Right lobe of liver (tissue), 6 donors: ENCODE results near the gene ADARB2. TPM values are rescaled to one million over a fixed set of nuclear protein-coding genes. Genes with fewer than 3 reads are reported as not detected.

Experiments
- ATAC-seq, 4 donors: fragments of 200-7000 bp; cut with Tn5 transposase; one replicate each; pipeline ENCODE4 v1.9.1; 2020; ENCODE audit warnings: mild to moderate bottlenecking in 4 of 4, moderate library complexity in 4 of 4
- DNase-seq, 3 donors: peaks; one replicate each; pipeline ENCODE4 v3.0.0-alpha.2; 2020
- H3K27ac ChIP-seq, 3 donors: fragments of 200-600 bp; one replicate each; pipeline ENCODE4 v1.8.0; 2022
- H3K27me3 ChIP-seq, 2 donors: fragments of 200-600 bp; one replicate each; pipeline ENCODE4 v1.8.0; 2022
- H3K36me3 ChIP-seq, 4 donors: fragments of 200-600 bp; sonication (generic) in 1 of 4; one replicate each; pipeline versions ENCODE4 v1.5.1 to v1.8.0; 2017 to 2022; ENCODE audit warnings: control low read depth in 1 of 4
- H3K4me1 ChIP-seq, 4 donors: fragments of 200-600 bp; sonication (generic) in 1 of 4; one replicate each; pipeline versions ENCODE4 v1.5.1 to v1.8.0; 2017 to 2022; ENCODE audit warnings: control low read depth in 1 of 4
- H3K4me3 ChIP-seq, 3 donors: fragments of 200-600 bp; one replicate each; pipeline ENCODE4 v1.8.0; 2022
- H3K9me3 ChIP-seq, 4 donors: fragments of 200-600 bp; sonication (generic) in 1 of 4; one replicate each; pipeline versions ENCODE4 v1.5.1 to v1.8.0; 2017 to 2022; ENCODE audit warnings: control low read depth in 1 of 4
- CTCF ChIP-seq, 4 donors: fragments of 200-600 bp in 3 of 4; fragments of 450-650 bp in 1 of 4; IDR thresholded peaks; one replicate each; pipeline versions ENCODE4 v1.5.1 to v1.8.0; 2016 to 2022; ENCODE audit warnings: antibody characterized with exemption in 4 of 4, mild to moderate bottlenecking in 2 of 4
- POLR2A ChIP-seq: fragments of 450-650 bp; IDR thresholded peaks from one replicate; pipeline ENCODE4 v1.6.1; 2017; ENCODE audit warnings: antibody characterized with exemption, mild to moderate bottlenecking
- WGBS: methylation state at CpG from one replicate; pipeline ENCODE4 v1.1.6; 2018; ENCODE audit warnings: low coverage, low lambda C conversion rate; ENCODE audit not compliant: insufficient coverage; ENCODE audit errors: missing lambda C conversion rate; 5-methylcytosine and 5-hydroxymethylcytosine counted together
- intact Hi-C, 2 donors: fragments of 100-400 bp; cut with DNase I; formaldehyde crosslinking; loops; one replicate each; pipeline versions ENCODE4 v1.11.2 to v1.14.1; 2022
- total RNA-seq, 6 experiments: library from RNA; depleted of rRNA in 2 of 6; stranded (reverse); fragments of >200 nt in 2 of 6; fragmentation: NEBNext Ultra II Directional in 3 of 6; extraction: Animal tissue kit (Norgen Biotek cat#: 25700) in 3 of 6; gene quantifications; one replicate each; pipeline versions ENCODE4 v1.1.0 to v1.2.4, GENCODE V29; 2016 to 2023
- donor health status: DM: no; HTN: yes; CAD: no.
- donor health status: DM: no; HTN: no; CAD: no.
- donor health status: DM: no; HTN: no; CAD: no.
- donor health status: DM: no; HTN: yes; CAD: no.
- donor health status: DM: no; HTN: yes; CAD: no.

Gene ADARB2
- total RNA-seq, 6 experiments from 2014 or later: 0.07 to 0.68 (median 0.42) TPM

- Histone ChIP-seq H3K27me3 (no peaks in the 10 kb centered on the region), H3K4me1 (no peaks in the 10 kb centered on the region), H3K27ac (no peak overlapping the region), H3K9me3 (no peaks in the 10 kb centered on the region), H3K4me3 (no peak overlapping the region), H3K36me3 (no peaks in the 10 kb centered on the region)
- intact Hi-C loops: no loop called here
- no peak for ATAC-seq
- 50% methylated on average over 12 of the region's 22 CpGs for WGBS
- peak in 1 of 3 donors; percentile 13 for DNase-seq
- TF ChIP-seq POLR2A (no peak), CTCF (IDR thresholded peaks at IDR 0.05) (no peak)
These were observed 567.1 kb downstream of the ADARB2 start for GRCh38 chr10:1169981-1170866.

- Histone ChIP-seq H3K9me3 (no peaks in the 10 kb centered on the region), H3K4me3 (no peak overlapping the region), H3K27me3 (no peaks in the 10 kb centered on the region), H3K36me3 (no peaks in the 10 kb centered on the region), H3K4me1 (no peaks in the 10 kb centered on the region), H3K27ac (no peak overlapping the region)
- 53% methylated on average over 4 of the region's 23 CpGs for WGBS
- TF ChIP-seq CTCF (IDR thresholded peaks at IDR 0.05) (no peak), POLR2A (no peak)
- ATAC-seq (no peak), DNase-seq (peak; percentile 6 to 37 (median 33))
- intact Hi-C loops: no loop called here
These were observed 568.0 kb downstream of the ADARB2 start for GRCh38 chr10:1169186-1169885.

- Histone ChIP-seq H3K9me3 (no peaks in the 10 kb centered on the region), H3K4me3 (no peak overlapping the region), H3K4me1 (no peaks in the 10 kb centered on the region), H3K27ac (no peak overlapping the region), H3K27me3 (no peaks in the 10 kb centered on the region), H3K36me3 (no peaks in the 10 kb centered on the region)
- DNase-seq: peak in 2 of 3 donors; percentile 13 to 33
- ATAC-seq: no peak
- intact Hi-C loops: no loop called here
- TF ChIP-seq CTCF (IDR thresholded peaks at IDR 0.05): no peak
- no peak for TF ChIP-seq POLR2A
- 75% methylated on average over 8 of the region's 13 CpGs for WGBS
These were observed 568.6 kb downstream of the ADARB2 start for GRCh38 chr10:1168763-1169162.

GRCh38 chr10:1166828-1167275 is 570.5 kb downstream of the ADARB2 start:
- 94% methylated on average over 3 of the region's 9 CpGs for WGBS

More at GRCh38 chr10:1166828-1167275, 570.5 kb downstream of the ADARB2 start:
- intact Hi-C loops: no loop called here
- DNase-seq (peak in 2 of 3 donors; percentile 29 to 31), ATAC-seq (no peak)
- no peak overlapping the region for H3K27ac ChIP-seq
- H3K36me3 ChIP-seq: no peaks in the 10 kb centered on the region
- H3K4me1 ChIP-seq: no peaks in the 10 kb centered on the region
- TF ChIP-seq POLR2A (no peak), CTCF (IDR thresholded peaks at IDR 0.05) (no peak)
- no peaks in the 10 kb centered on the region for H3K9me3 ChIP-seq
- no peak overlapping the region for H3K4me3 ChIP-seq
- H3K27me3 ChIP-seq: no peaks in the 10 kb centered on the region
